Measurements from ENCODE around the gene AMZ1. TPM values are rescaled to one million over a fixed set of nuclear protein-coding genes. Genes with fewer than 3 reads are reported as not detected.

The AMZ1 gene
- total and polyA plus RNA-seq, 10 of the 15 experiments (the other 5 are each of a cell fraction or from before 2014, with no cell fraction given), result 0.02 to 2.0 (median 0.69) TPM

DNA sequence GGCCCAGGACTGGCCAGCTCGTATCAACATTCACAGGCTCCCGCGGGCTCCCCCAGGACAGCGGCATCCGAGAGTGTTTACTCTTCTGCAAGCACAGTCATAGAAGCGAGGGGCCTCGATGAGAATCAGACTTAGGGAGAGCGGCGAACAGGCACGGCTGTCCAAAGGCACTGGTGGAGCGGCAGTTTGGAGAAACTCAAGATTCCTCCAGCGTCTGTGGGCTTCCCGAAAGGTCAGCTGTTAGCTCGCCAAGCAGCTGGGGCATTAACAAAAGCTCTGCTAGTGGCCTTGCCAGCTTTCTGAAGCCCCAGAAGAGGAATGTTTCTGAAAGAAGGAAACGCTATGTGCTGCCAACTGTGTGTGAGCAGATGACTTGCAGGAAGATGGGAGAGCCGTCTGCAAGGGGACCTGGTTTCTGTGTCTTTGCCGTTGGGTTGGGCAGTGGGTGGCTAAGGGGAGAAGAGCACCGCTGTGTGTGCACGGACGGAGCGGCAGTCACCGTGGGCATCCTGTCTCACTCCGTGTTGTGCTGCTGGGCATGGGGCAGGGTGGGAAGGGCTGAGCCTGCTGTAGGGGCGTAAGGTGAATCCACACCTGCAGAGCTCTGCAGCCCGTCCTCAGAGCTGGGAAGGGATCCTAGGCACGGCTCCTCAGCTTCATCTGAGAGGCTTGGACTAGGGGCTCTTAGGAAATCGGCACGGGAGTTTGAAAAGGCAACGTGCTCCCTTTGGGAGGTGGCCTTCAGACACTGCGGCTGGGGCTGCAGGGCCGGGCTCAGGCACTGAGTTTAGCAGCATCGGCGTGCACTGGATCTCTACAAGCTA lies 42.1 kb downstream of the AMZ1 start:
- TF ChIP-seq KAT2A (conservative IDR thresholded peaks at IDR 0.05; ENCODE audit: control insufficient read depth, low read depth, low read length) (no peak), MEF2B (IDR thresholded peaks at IDR 0.05; ENCODE audit: partially characterized antibody, poor library complexity, severe bottlenecking) (no peak), CHD2 (IDR thresholded peaks at IDR 0.05; ENCODE audit: borderline replicate concordance, low read depth, low read length) (no peak), RBBP5 (conservative IDR thresholded peaks at IDR 0.05) (no peak), GATAD2B (conservative IDR thresholded peaks at IDR 0.05; ENCODE audit: low read depth) (no peak), POLR2A (IDR thresholded peaks at IDR 0.05; ENCODE audit: low read depth, low read length) (no peak), CHD1 (IDR thresholded peaks at IDR 0.05; ENCODE audit: low read depth, low read length) (no peak), E2F8 (IDR thresholded peaks at IDR 0.05; ENCODE audit: low read depth, partially characterized antibody) (no peak), FOXK2 (IDR thresholded peaks at IDR 0.05) (no peak), RELA (IDR thresholded peaks at IDR 0.05; ENCODE audit: borderline replicate concordance, partially characterized antibody) (no peak), HDAC6 (IDR thresholded peaks at IDR 0.05; ENCODE audit: unreplicated experiment) (no peak), SIN3A (IDR thresholded peaks at IDR 0.05; ENCODE audit: low read depth, low read length) (no peak), NR2C2 (IDR thresholded peaks at IDR 0.05; ENCODE audit: borderline replicate concordance, control insufficient read depth, insufficient read length, low read depth) (no peak), SUZ12 (IDR thresholded peaks at IDR 0.05; ENCODE audit: unreplicated experiment) (no peak), BCL11A (IDR thresholded peaks at IDR 0.05; ENCODE audit: low read depth, low read length) (no peak), KLF5 (IDR thresholded peaks at IDR 0.05; ENCODE audit: partially characterized antibody) (no peak), ZNF622 (IDR thresholded peaks at IDR 0.05) (no peak), MEF2A (IDR thresholded peaks at IDR 0.05; ENCODE audit: insufficient read depth, low read depth, low read length) (no peak)
- TF ChIP-seq, protein P1, sequence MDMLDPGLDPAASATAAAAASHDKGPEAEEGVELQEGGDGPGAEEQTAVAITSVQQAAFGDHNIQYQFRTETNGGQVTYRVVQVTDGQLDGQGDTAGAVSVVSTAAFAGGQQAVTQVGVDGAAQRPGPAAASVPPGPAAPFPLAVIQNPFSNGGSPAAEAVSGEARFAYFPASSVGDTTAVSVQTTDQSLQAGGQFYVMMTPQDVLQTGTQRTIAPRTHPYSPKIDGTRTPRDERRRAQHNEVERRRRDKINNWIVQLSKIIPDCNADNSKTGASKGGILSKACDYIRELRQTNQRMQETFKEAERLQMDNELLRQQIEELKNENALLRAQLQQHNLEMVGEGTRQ (IDR thresholded peaks at IDR 0.05; ENCODE audit: borderline replicate concordance, low read depth, low read length), result no peak
- TF ChIP-seq, protein P2, sequence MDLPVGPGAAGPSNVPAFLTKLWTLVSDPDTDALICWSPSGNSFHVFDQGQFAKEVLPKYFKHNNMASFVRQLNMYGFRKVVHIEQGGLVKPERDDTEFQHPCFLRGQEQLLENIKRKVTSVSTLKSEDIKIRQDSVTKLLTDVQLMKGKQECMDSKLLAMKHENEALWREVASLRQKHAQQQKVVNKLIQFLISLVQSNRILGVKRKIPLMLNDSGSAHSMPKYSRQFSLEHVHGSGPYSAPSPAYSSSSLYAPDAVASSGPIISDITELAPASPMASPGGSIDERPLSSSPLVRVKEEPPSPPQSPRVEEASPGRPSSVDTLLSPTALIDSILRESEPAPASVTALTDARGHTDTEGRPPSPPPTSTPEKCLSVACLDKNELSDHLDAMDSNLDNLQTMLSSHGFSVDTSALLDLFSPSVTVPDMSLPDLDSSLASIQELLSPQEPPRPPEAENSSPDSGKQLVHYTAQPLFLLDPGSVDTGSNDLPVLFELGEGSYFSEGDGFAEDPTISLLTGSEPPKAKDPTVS (IDR thresholded peaks at IDR 0.05; ENCODE audit: low read depth, low read length), result no peak
- Histone ChIP-seq H3K4me1 (ENCODE audit: control insufficient read depth, insufficient read depth, low read length) (peaks cover 6% of the 10 kb centered on the region), H4K20me1 (ENCODE audit: control insufficient read depth, insufficient read depth) (no peaks in the 10 kb centered on the region), H3K9me3 (replicated peaks; ENCODE audit: control insufficient read depth, insufficient read depth, low read length) (no peaks in the 10 kb centered on the region), H3K36me3 (ENCODE audit: control insufficient read depth in 2 of 2, insufficient read depth in 2 of 2, low read length in 1 of 2) (peaks cover 0 to 6% of the 10 kb centered on the region in 2 experiments; a peak in 2 of 4 replicates), H3K27ac (ENCODE audit: control insufficient read depth, insufficient read depth) (no peak overlapping the region), H3K79me2 (ENCODE audit: control insufficient read depth, insufficient read depth, low read length) (no peaks in the 10 kb centered on the region), H3K9ac (ENCODE audit: control insufficient read depth, insufficient read depth, low read length) (no peak overlapping the region), H2AFZ (ENCODE audit: control insufficient read depth, low read depth, low read length) (no peak overlapping the region), H3K4me3 (no peak overlapping the region), H3K4me2 (ENCODE audit: control insufficient read depth, insufficient read depth) (no peak overlapping the region), H3K27me3 (replicated peaks in 1 of 2; ENCODE audit: control insufficient read depth in 2 of 2, insufficient read depth in 2 of 2, low read length in 1 of 2) (no peaks in the 10 kb centered on the region)
- RAD21 ChIA-PET (ENCODE audit: unreplicated experiment), result no interaction called here
- no TSS peak for BruUV-seq (replicated peaks)
- FAIRE-seq (no peak), DNase-seq (ENCODE audit: low read depth, low spot score) (no peak), ATAC-seq (no peak)
- SMC1A ChIA-PET (ENCODE audit: uncharacterized antibody, unreplicated experiment), result interaction anchor here (0.6 kb wide), 1 partner anchor 419 kb away, joined by 3 read pairs; no protein-coding TSS in a partner anchor
- intact Hi-C loops (cut with micrococcal nuclease; ENCODE audit: unreplicated experiment) (no loop called here), in situ Hi-C loops (cut with MboI) (no loop called here)
- POLR2A ChIA-PET, result no interaction called here
- CTCF ChIA-PET, result no interaction called here
- 92% methylated on average over 33 of the region's 33 CpGs for WGBS (ENCODE audit: insufficient coverage, insufficient replicate concordance, low lambda C conversion rate, missing lambda C conversion rate)

All from GM12878 (cell line).